HG03521 (cell line): ENCODE data around the gene TMEM207.
A peak's percentile ranks its signal among the peaks of the same experiment; 100 is the strongest.

Source experiments
- ATAC-seq: cut with Tn5 transposase; IDR thresholded peaks from one replicate; pipeline ENCODE4 v1.9.1; 2021; ENCODE audit warnings: mild to moderate bottlenecking, moderate library complexity; ENCODE audit not compliant: unreplicated experiment

TMEM207 gene

GRCh38 chr3:190385731-190386688, 63.7 kb downstream of the TMEM207 start:
- ATAC-seq: no peak

DNA sequence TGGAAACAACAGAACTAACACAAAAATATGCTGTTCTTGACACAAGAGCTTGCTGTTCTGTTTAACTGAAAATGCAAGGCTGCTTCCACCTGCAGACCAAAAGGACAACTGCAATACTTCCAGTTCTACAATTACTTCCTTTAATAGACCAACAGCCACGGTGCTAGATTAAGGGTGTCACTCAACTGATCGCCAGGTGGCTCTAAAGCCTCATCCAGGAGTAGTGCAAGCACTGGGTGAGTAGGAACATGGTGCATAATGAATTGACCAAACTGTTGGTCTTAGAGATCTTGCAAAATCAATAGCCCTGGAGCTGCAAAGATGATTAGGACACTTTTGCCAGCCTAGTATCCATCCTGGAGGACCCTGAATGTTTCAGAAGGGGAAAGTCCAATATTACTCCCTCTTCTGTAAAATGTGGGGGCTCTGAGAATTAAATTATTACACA, 65.4 kb downstream of the TMEM207 start:
- ATAC-seq: peak; percentile 83

- no peak for ATAC-seq
Observed at GRCh38 chr3:190382082-190382481, 67.6 kb downstream of the TMEM207 start.

DNA sequence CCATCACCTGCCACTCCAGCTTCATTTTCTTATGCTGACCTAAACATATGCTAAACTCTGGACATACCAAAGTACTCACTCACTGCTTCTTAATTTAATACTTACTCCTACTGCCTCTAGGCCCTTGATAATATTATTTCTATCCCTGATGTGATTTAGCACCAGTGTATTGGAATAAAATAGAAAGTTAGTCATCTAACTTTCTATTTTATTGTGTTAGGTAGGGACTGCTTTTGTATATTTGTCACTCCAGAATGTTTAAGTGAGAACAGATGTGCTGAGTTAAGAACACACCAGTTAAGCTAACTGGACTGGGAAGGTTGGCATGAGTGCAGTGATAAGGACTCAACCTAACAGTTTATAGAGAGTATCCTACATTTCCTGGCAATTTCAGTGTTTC, 68.3 kb downstream of the TMEM207 start:
- no peak for ATAC-seq

DNA sequence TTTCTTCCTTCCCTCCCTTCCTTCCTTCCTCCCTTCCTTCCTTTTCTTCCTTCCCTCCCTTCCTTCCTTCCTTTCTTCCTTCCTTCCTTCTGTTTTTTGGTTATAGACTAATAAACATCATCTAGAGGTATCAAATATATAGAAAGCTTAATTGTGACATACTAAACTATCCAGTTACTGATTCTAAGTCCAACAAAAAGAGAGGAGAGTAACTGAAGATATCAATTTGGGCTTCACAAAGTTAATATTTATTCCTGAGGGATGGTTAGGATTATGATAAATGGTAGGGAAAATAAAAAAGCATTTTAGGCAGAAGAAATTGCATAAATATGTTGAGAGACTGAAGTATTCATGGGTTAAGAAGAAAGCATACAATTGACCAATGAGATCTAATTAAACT, 69.5 kb downstream of the TMEM207 start:
- ATAC-seq: no peak
